AG10803 (cell line): ENCODE measurements around the gene NPBWR2.
A peak's percentile ranks its signal among the peaks of the same experiment; 100 is the strongest.

ENCODE experiments used
- DNase-seq: peaks from one replicate; pipeline ENCODE4 v3.0.0; 2010; ENCODE audit warnings: low read depth
- H3K4me3 ChIP-seq: 2 replicates; pipeline ENCODE4 v1.5.1; 2011; ENCODE audit warnings: mild to moderate bottlenecking, low read length, control low read depth
- TF ChIP-seq, protein P1 (sequence below): conservative IDR thresholded peaks from 2 replicates; pipeline ENCODE4 v1.5.1; 2011; ENCODE audit warnings: mild to moderate bottlenecking, low read length, control low read depth, inconsistent platforms

NPBWR2 gene

DNA sequence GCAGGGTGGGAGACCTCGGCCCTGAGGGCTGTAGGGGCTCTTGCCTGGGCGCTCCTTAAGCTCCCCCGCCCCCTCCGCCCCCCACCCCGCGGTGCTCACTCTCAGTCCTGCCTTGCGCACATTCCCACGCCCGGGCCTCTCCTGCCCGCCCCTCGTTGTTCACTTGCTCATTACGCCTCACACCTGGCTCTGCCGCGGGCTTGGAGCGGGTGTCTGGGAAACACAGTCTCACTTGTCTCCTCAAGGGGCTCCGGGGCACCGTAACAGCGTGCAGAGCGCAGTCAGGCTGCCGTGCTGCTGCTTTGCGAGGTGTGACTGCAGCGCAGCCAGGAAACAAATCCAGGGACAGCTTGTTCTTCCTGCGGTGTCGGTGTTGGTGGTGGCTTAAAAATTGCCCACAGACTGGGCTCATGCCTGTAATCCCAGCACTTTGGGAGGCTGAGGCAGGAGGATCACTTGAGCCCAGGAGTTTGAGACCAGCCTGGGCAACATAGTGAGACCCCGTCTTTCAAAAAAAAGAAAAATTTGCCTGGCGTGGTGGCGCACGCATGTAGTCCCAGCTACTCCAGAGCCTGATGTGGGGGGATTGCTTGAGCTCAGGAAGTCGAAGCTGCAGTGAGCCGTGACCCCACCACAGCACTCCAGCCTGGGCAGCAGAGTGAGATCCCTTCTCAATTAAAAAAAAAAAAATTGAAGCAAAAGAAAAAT, 4.6 kb downstream of the NPBWR2 start:
- no peak for DNase-seq
- TF ChIP-seq, protein P1, sequence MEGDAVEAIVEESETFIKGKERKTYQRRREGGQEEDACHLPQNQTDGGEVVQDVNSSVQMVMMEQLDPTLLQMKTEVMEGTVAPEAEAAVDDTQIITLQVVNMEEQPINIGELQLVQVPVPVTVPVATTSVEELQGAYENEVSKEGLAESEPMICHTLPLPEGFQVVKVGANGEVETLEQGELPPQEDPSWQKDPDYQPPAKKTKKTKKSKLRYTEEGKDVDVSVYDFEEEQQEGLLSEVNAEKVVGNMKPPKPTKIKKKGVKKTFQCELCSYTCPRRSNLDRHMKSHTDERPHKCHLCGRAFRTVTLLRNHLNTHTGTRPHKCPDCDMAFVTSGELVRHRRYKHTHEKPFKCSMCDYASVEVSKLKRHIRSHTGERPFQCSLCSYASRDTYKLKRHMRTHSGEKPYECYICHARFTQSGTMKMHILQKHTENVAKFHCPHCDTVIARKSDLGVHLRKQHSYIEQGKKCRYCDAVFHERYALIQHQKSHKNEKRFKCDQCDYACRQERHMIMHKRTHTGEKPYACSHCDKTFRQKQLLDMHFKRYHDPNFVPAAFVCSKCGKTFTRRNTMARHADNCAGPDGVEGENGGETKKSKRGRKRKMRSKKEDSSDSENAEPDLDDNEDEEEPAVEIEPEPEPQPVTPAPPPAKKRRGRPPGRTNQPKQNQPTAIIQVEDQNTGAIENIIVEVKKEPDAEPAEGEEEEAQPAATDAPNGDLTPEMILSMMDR, result no peak
- no peak overlapping the region for H3K4me3 ChIP-seq

DNA sequence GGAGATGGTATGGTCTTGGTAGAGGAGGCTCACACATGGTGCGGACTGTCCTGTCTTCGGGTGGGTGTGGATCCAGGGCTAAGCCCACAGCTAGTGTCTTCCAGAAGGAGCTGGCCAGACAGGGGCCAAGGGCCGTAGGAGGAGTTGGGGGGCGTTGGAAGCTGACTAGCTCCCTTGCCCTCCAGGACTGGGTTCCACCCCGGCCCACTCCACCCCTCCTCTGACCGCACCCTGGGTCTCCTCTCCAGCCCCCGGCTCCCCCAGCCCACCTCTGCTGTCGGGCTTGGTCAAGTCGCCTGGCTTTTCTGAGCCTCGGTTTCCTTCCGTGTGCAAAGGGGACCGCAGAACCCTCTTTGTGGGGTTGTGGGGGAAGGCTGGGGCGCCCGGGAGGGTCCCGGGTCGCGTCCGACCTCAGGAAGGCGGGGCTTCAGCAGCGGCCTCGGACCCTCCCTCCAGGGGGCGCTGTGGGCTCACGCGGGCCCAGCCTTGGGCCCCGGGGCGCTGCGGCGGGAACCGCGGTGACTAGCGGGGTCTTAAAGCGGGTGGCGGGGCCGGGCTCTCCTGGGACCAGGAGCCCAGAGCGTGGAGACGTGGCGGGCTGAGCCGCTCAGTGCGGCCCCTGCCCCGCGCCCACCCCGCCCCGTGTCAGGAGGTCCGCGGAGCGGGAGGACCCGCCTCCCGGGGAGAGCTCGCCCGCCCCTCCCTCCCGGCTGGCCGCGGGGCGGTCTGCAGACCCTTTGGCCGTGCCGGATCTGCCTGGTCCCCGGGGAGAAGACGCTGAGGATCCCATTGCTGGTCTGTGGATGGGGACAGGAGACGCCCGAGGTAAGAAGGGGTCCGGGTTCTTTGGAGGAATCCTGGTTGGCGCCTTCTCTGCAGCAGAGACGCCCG, 5.4 kb downstream of the NPBWR2 start:
- no peak for DNase-seq
- TF ChIP-seq, protein P1, result peak; percentile 36
- no peak overlapping the region for H3K4me3 ChIP-seq

DNA sequence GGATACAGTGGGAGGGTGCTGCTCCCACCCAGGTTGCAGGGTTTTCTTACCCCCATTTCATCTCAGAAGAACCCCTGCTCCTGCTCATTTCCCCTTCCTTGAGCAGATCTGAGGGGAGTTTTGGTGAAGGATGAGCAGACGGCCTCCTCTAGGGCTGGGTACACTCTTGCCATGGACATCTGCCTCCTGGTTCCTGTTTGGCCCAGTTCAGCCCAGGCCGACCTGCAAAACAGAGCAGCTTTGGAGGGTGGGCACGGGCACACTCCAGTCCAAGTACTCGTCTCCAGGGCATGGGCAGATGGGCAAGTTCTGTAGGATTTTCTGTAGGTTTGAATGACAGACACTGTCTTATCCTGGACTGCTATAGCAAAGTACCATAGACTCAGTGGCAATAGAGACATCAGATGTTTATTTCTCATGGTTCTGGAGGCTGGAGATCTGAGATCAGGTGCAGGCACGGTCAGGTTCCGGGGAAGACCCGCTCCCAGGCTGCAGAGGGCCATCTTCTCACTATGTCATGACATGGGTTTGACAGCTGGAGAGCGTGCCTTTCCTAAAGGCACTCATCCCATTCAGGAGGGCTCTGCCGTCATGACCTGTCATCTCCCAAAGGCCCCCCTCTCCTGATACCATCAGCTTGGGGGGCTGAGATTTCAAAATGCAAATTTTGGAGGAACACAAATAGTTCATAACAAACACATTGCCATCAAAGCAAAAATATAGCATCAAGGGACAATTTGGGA, 6.2 kb downstream of the NPBWR2 start:
- no peak for DNase-seq
- H3K4me3 ChIP-seq, result no peak overlapping the region
- TF ChIP-seq, protein P1, result no peak

DNA sequence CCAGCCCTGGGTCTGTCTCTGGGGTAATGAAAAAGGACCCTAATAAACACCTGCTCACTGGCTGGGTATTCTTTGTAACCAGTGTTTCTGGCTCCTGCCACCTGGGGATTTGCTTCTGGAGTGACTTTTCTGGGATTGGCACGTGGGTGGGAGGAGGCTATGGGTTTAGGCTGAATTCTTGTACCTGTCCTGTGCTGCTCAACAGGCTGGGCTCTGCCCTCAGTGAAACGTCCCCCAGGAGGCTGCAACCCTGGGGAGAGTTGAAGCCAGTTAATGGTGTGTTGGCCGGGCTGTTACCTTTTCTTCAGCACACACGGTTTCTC, 6.8 kb downstream of the NPBWR2 start:
- no peak for DNase-seq
- TF ChIP-seq, protein P1, result no peak
- H3K4me3 ChIP-seq, result no peak overlapping the region

DNA sequence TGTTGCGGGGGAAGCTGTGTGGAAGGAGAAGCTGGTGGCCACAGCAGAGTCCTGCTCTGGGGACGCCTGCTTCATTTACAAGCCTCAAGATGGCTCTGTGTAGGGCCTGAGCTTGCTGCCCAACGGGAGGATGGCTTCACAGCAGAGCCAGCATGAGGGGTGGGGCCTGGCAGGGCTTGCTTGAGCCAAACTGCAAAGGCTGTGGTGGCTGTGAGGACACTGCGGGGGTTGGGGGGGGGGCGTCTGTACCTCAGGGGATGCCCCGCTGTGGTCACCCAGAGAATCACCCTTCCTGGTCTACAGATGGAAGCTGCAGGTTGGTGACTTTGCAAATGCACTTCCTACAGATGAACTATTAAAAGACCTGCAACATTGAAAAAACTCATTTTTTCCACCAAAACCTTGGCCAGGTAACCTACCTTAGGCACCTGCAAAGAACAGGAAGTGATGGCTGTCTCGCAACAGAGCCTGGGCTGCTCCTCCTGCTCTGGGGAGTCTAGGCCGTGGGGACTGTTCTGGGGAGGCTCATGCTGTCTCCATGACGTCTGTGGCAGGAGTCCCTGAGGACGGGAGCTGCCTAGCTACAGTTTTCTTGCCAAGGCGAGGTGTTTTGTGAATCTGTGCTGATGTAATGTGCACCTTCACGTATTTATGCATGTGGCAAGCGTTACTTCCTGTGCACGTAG, 7.3 kb downstream of the NPBWR2 start:
- no peak overlapping the region for H3K4me3 ChIP-seq
- TF ChIP-seq, protein P1, result no peak
- no peak for DNase-seq

DNA sequence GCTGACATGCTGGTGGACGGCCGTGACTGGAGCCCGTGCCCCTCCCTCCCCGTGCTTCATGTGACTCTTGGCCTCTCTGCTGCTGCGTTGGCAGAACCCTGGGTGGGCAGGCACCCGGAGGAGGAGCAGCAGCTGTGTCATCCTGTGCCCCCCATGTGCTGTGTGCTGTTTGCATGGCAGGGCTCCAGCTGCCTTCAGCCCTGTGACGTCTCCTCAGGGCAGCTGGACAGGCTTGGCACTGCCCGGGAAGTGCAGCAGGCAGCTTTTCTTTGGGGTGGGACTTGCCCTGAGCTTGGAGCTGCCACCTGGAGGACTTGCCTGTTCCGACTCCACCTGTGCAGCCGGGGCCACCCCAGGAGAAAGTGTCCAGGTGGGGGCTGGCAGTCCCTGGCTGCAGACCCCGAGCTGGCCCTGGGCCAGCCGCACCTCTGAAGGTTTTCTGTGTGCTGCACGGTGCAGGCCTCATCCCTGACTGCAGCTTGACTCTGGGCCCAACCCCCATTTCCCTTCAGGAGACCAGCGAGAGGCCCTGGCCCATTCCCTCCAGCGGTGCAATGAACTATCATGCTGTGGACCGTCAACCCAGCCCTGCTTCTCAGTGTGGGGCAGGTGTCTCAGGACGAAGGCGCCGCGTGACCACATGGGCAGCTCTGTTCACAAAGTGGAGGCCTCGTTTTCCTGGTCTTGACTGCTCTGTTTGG, 8.1 kb downstream of the NPBWR2 start:
- TF ChIP-seq, protein P1, result no peak
- H3K4me3 ChIP-seq, result no peak overlapping the region
- no peak for DNase-seq
